Stimulated activated CD8-positive, alpha-beta memory T cell treated with anti-CD3 and anti-CD28 coated beads, Interleukin-12 subunit alpha, Interleukin-12 subunit beta, amount 100 ng/mL, for 24 hours (primary cell): Measurements from ENCODE around the gene PNPLA6.

Experiments
- DNase-seq: peaks from one replicate; pipeline ENCODE4 v3.0.0-alpha.2; 2020; ENCODE audit errors: extremely low read depth

The PNPLA6 gene

GRCh38 chr19:7535047-7535997 lies at the start of gene PNPLA6:
TSS of gene PNPLA6 (plus strand) at chr19:7535717. CDS start at chr19:7535789, 72 bp downstream.
- peak; percentile 85 for DNase-seq

- DNase-seq = no peak
These were observed 48.6 kb upstream of the PNPLA6 start for GRCh38 chr19:7486923-7487322.

- DNase-seq = peak; percentile 77
These were observed 46.7 kb upstream of the PNPLA6 start, which contains the start of gene PEX11G for GRCh38 chr19:7488736-7489353. TSS of gene PEX11G (minus strand) at chr19:7489035. CDS start at chr19:7489010, 25 bp downstream.

- DNase-seq = no peak
These were observed 45.9 kb upstream of the PNPLA6 start for GRCh38 chr19:7489609-7490044.

GRCh38 chr19:7492142-7492541 lies 43.4 kb upstream of the PNPLA6 start:
- DNase-seq = no peak

GRCh38 chr19:7492558-7492957 lies 43.0 kb upstream of the PNPLA6 start:
- no peak for DNase-seq

GRCh38 chr19:7494416-7495098 lies 41.0 kb upstream of the PNPLA6 start:
- DNase-seq = no peak

GRCh38 chr19:7497292-7497691 lies 38.2 kb upstream of the PNPLA6 start:
- DNase-seq = no peak

GRCh38 chr19:7500811-7501450 lies 34.6 kb upstream of the PNPLA6 start:
- peak; percentile 22 for DNase-seq

GRCh38 chr19:7502552-7502951 lies 33.0 kb upstream of the PNPLA6 start:
- DNase-seq = no peak

- DNase-seq = no peak
These were observed 30.8 kb upstream of the PNPLA6 start for GRCh38 chr19:7504684-7505083.

- DNase-seq = no peak
These were observed 30.2 kb upstream of the PNPLA6 start for GRCh38 chr19:7505288-7505681.

- no peak for DNase-seq
These were observed 29.7 kb upstream of the PNPLA6 start for GRCh38 chr19:7505682-7506384.

GRCh38 chr19:7506385-7507328 lies 28.9 kb upstream of the PNPLA6 start:
- DNase-seq = no peak

- no peak for DNase-seq
These were observed 27.6 kb upstream of the PNPLA6 start for GRCh38 chr19:7507884-7508283.

- DNase-seq = no peak
These were observed 25.9 kb upstream of the PNPLA6 start for GRCh38 chr19:7509625-7510024.

GRCh38 chr19:7512400-7512851 lies 23.1 kb upstream of the PNPLA6 start:
- DNase-seq = no peak

- no peak for DNase-seq
These were observed 21.5 kb upstream of the PNPLA6 start for GRCh38 chr19:7513809-7514642.

GRCh38 chr19:7515110-7515644 lies 20.3 kb upstream of the PNPLA6 start:
- DNase-seq = no peak
